DOHH2 (cell line): ENCODE results near the gene TMEM37.

Experiments
- H3F3A ChIP-seq: fragments of 200-600 bp; sonication (generic), shearing (Covaris generic); 2 replicates; pipeline ENCODE4 v1.6.0; 2016; ENCODE audit warnings: antibody characterized with exemption, mild to moderate bottlenecking; ENCODE audit not compliant: control insufficient read depth, insufficient read depth
- H3K27ac ChIP-seq: fragments of 200-600 bp; sonication (generic); 2 replicates; pipeline ENCODE4 v1.5.1; 2014; ENCODE audit warnings: low read depth, mild to moderate bottlenecking, low read length, moderate library complexity
- H3K27me3 ChIP-seq: fragments of 200-600 bp; sonication (generic); 2 replicates; pipeline ENCODE4 v1.6.1; 2014; ENCODE audit warnings: mild to moderate bottlenecking, low read length, mixed read lengths; ENCODE audit not compliant: control insufficient read depth
- H3K36me3 ChIP-seq: fragments of 200-600 bp; sonication (generic); 2 replicates; pipeline ENCODE4 v1.6.1; 2014; ENCODE audit warnings: mild to moderate bottlenecking, low read length, moderate library complexity, mixed read lengths; ENCODE audit not compliant: control insufficient read depth
- H3K4me1 ChIP-seq: fragments of 200-600 bp; sonication (generic); 2 replicates; pipeline ENCODE4 v1.6.1; 2014; ENCODE audit warnings: mild to moderate bottlenecking, low read length, mixed read lengths; ENCODE audit not compliant: control insufficient read depth
- H3K4me2 ChIP-seq: fragments of 200-600 bp; sonication (generic); 2 replicates; pipeline ENCODE4 v1.6.0; 2014; ENCODE audit warnings: mild to moderate bottlenecking, low read length, moderate library complexity
- H3K4me3 ChIP-seq: fragments of 200-600 bp; sonication (generic); 2 replicates; pipeline ENCODE4 v1.5.1; 2014; ENCODE audit warnings: mild to moderate bottlenecking, low read length, mixed read lengths
- H3K79me2 ChIP-seq: fragments of 200-600 bp; sonication (generic); 2 replicates; pipeline ENCODE4 v1.6.1; 2014; ENCODE audit warnings: mild to moderate bottlenecking, low read length, mixed read lengths; ENCODE audit not compliant: control insufficient read depth
- H3K9me2 ChIP-seq: fragments of 200-600 bp; sonication (generic); replicated peaks from 2 replicates; pipeline ENCODE4 v1.6.1; 2014; ENCODE audit warnings: mild to moderate bottlenecking, low read length, mixed read lengths; ENCODE audit not compliant: control insufficient read depth
- H3K9me3 ChIP-seq: fragments of 200-600 bp; sonication (generic); 2 replicates; pipeline ENCODE4 v1.6.1; 2014; ENCODE audit warnings: antibody characterized with exemption, low read length, mixed read lengths; ENCODE audit not compliant: control insufficient read depth, insufficient read depth
- H4K20me1 ChIP-seq: fragments of 200-600 bp; sonication (generic); 2 replicates; pipeline ENCODE4 v1.6.0; 2014; ENCODE audit warnings: low read depth, mild to moderate bottlenecking, antibody characterized with exemption, low read length, moderate library complexity; ENCODE audit not compliant: control insufficient read depth, insufficient read depth
- EZH2phosphoT487 ChIP-seq: fragments of 200-600 bp; sonication (generic); IDR thresholded peaks from 2 replicates; pipeline ENCODE4 v1.6.1; 2017; ENCODE audit warnings: borderline replicate concordance, mild to moderate bottlenecking, antibody characterized with exemption, low read length, moderate library complexity, mixed read lengths
- TF ChIP-seq, protein P1 (sequence below): fragments of 200-600 bp; sonication (generic); IDR thresholded peaks from one replicate; pipeline ENCODE4 v1.5.1; 2014; ENCODE audit warnings: antibody characterized with exemption, mild to moderate bottlenecking, low read depth, low read length; ENCODE audit not compliant: poor library complexity, severe bottlenecking

The TMEM37 gene

DNA sequence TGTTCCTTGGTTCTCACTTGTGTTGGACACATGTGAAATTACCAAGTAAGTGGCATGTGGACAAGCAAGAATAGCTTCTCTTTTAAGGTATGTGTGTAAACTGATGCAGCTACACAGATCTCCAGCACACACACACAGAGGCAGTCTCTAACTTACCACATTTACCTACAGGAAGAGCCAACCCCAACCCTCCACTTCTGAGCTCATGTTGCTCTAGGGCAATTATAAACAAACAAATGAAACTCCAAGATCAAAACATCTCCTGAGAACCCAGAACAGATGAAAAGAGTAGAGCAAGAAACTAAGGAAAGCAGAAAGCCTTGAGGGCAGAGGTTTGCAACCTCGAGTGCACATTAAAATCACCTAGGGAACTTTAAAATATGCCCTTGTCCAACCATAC lies 16.0 kb upstream of the TMEM37 start:
- TF ChIP-seq EZH2phosphoT487 = no peak
- TF ChIP-seq, protein P1, sequence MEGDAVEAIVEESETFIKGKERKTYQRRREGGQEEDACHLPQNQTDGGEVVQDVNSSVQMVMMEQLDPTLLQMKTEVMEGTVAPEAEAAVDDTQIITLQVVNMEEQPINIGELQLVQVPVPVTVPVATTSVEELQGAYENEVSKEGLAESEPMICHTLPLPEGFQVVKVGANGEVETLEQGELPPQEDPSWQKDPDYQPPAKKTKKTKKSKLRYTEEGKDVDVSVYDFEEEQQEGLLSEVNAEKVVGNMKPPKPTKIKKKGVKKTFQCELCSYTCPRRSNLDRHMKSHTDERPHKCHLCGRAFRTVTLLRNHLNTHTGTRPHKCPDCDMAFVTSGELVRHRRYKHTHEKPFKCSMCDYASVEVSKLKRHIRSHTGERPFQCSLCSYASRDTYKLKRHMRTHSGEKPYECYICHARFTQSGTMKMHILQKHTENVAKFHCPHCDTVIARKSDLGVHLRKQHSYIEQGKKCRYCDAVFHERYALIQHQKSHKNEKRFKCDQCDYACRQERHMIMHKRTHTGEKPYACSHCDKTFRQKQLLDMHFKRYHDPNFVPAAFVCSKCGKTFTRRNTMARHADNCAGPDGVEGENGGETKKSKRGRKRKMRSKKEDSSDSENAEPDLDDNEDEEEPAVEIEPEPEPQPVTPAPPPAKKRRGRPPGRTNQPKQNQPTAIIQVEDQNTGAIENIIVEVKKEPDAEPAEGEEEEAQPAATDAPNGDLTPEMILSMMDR = no peak
- H3K9me2 ChIP-seq = no peaks in the 10 kb centered on the region
- H3K79me2 ChIP-seq = no peaks in the 10 kb centered on the region
- H3K27me3 ChIP-seq = peaks cover 8% of the 10 kb centered on the region
- H3K9me3 ChIP-seq = no peaks in the 10 kb centered on the region
- no peaks in the 10 kb centered on the region for H3K36me3 ChIP-seq
- no peaks in the 10 kb centered on the region; the same call in 1 of the 2 replicates for H3F3A ChIP-seq
- no peaks in the 10 kb centered on the region for H4K20me1 ChIP-seq
- H3K4me3 ChIP-seq = no peak overlapping the region
- no peak overlapping the region for H3K4me2 ChIP-seq
- no peak overlapping the region for H3K27ac ChIP-seq
- H3K4me1 ChIP-seq = peaks cover 23% of the 10 kb centered on the region

DNA sequence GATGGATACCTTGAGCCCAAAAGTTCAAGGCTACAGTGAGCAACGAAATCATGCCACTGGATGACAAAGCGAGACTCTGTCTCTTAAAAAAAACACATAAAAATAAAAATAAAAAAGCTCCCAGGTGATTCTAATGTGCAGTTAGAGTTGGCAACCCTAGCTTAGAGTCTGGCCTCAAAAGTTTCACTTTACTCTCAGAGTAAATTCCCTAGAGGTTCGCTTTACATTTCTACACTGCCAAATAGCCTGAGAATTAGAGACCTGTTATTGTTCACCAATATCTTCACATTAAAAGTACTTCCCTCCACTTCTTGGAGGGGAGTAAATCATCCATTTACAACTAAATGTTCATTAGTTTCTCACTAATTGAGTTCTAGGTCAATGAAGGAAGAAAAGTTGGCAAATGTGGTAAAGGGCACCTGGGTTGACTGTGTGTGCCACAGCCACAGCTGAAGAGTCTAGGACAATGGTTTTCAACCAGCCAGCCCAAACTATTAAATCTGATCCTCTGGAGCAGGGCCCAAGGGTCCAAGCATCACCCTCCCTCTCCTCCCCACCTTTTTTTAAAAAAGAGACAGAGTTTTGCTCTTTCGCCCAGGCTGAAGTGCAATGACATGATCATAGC lies 15.2 kb upstream of the TMEM37 start:
- Histone ChIP-seq H3K4me2 (no peak overlapping the region), H3K4me1 (peaks cover 23% of the 10 kb centered on the region), H4K20me1 (no peaks in the 10 kb centered on the region)

DNA sequence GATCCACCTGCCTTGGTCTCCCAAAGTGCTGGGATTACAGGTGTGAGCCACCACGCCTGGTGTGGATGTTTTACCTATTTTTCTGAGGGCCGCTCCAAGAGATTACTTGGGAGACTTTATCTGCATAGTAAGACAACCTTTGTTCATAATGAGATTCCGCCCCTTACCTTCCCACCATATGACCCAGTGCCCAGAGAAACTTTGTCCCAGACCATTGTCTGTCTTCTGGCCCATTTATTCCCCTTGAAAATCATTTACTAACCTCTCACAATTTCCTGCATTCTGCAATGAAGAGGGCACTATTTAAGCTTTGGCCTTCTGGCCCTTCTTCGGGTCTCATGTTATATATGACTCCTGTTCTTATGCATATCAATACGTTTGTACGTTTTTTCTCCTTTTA lies 13.7 kb upstream of the TMEM37 start:
- Histone ChIP-seq H3K9me3 (peaks cover 8% of the 10 kb centered on the region), H3F3A (no peaks in the 10 kb centered on the region; the same call in 1 of the 2 replicates), H3K4me3 (no peak overlapping the region), H3K27ac (no peak overlapping the region), H3K27me3 (peaks cover 29% of the 10 kb centered on the region), H3K79me2 (no peaks in the 10 kb centered on the region), H3K9me2 (no peaks in the 10 kb centered on the region), H3K36me3 (no peaks in the 10 kb centered on the region), H4K20me1 (no peaks in the 10 kb centered on the region), H3K4me2 (no peak overlapping the region), H3K4me1 (peaks cover 23% of the 10 kb centered on the region)
- TF ChIP-seq, protein P1 = no peak
- TF ChIP-seq EZH2phosphoT487 = no peak

More for the DNA sequence above, 15.2 kb upstream of the TMEM37 start:
- Histone ChIP-seq H3K27ac (no peak overlapping the region), H3K9me2 (no peaks in the 10 kb centered on the region), H3K27me3 (peaks cover 15% of the 10 kb centered on the region), H3K4me3 (no peak overlapping the region), H3K79me2 (no peaks in the 10 kb centered on the region), H3K36me3 (no peaks in the 10 kb centered on the region), H3K9me3 (peaks cover 6% of the 10 kb centered on the region), H3F3A (no peaks in the 10 kb centered on the region; the same call in 1 of the 2 replicates)
- TF ChIP-seq EZH2phosphoT487 = no peak
- TF ChIP-seq, protein P1 = no peak
